Measurements from ENCODE around the gene CEP164.

GRCh38 chr11:117394221-117394925 is 66.7 kb downstream of the CEP164 start:
- no peak for TF ChIP-seq EZH2 (IDR thresholded peaks at IDR 0.05; ENCODE audit: borderline replicate concordance, insufficient read depth, low read length, poor library complexity, severe bottlenecking)
- TF ChIP-seq, protein P1, sequence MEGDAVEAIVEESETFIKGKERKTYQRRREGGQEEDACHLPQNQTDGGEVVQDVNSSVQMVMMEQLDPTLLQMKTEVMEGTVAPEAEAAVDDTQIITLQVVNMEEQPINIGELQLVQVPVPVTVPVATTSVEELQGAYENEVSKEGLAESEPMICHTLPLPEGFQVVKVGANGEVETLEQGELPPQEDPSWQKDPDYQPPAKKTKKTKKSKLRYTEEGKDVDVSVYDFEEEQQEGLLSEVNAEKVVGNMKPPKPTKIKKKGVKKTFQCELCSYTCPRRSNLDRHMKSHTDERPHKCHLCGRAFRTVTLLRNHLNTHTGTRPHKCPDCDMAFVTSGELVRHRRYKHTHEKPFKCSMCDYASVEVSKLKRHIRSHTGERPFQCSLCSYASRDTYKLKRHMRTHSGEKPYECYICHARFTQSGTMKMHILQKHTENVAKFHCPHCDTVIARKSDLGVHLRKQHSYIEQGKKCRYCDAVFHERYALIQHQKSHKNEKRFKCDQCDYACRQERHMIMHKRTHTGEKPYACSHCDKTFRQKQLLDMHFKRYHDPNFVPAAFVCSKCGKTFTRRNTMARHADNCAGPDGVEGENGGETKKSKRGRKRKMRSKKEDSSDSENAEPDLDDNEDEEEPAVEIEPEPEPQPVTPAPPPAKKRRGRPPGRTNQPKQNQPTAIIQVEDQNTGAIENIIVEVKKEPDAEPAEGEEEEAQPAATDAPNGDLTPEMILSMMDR (IDR thresholded peaks at IDR 0.05; ENCODE audit: poor library complexity, severe bottlenecking): no peak
